Activated naive CD4-positive, alpha-beta T cell treated with anti-CD3 and anti-CD28 coated beads for 36 hours (primary cell): ENCODE measurements around the gene EFR3B. TPM values are rescaled to one million over a fixed set of nuclear protein-coding genes. Genes with fewer than 3 reads are reported as not detected.

Source experiments
- CTCF ChIA-PET: fragments of 350-600 bp; sonication (Branson Sonifier 250); formaldehyde crosslinking; loops from one replicate; lab custom pipeline; 2021; ENCODE audit warnings: antibody characterized with exemption; lab: Charles Lee
- DNase-seq: peaks from one replicate; pipeline ENCODE4 v3.0.0-alpha.2; 2020
- H3K27ac Mint-ChIP-seq: one replicate; pipeline ENCODE4 v1.8.0; 2021; ENCODE audit warnings: mild to moderate bottlenecking, mixed read lengths
- H3K27me3 Mint-ChIP-seq: one replicate; pipeline ENCODE4 v1.8.0; 2021; ENCODE audit warnings: low read depth, mixed read lengths
- H3K36me3 Mint-ChIP-seq: one replicate; pipeline ENCODE4 v1.8.0; 2021; ENCODE audit warnings: low read depth, mixed read lengths
- H3K4me1 Mint-ChIP-seq: one replicate; pipeline ENCODE4 v1.8.0; 2021; ENCODE audit warnings: low read depth, mixed read lengths
- H3K4me3 Mint-ChIP-seq: one replicate; pipeline ENCODE4 v1.8.0; 2021; ENCODE audit warnings: mild to moderate bottlenecking, moderate library complexity, mixed read lengths
- H3K9me3 Mint-ChIP-seq: one replicate; pipeline ENCODE4 v1.8.0; 2021; ENCODE audit warnings: mixed read lengths
- intact Hi-C: fragments of 100-400 bp; cut with micrococcal nuclease; formaldehyde crosslinking; loops from one replicate; pipeline ENCODE4 v1.15.1; 2023
- total RNA-seq, 2 experiments: library from RNA; stranded (reverse); gene quantifications; one replicate each; pipeline ENCODE4 v1.2.3, GENCODE V29; 2021

The EFR3B gene
- total RNA-seq, 2 experiments from 2014 or later = 0.41 to 0.42 TPM

- Mint-ChIP-seq H3K36me3 (peaks cover 1% of the 10 kb centered on the region), H3K9me3 (peaks cover 2% of the 10 kb centered on the region)
Observed at GRCh38 chr2:25164561-25164960, 122.7 kb downstream of the EFR3B start.

GRCh38 chr2:25165992-25166875 lies 124.4 kb downstream of the EFR3B start:
- CTCF ChIA-PET = interaction anchor here (0.6 to 5.6 kb wide), 7 partner anchors 29 to 401 kb away, joined by 3 to 79 read pairs (median 4); no protein-coding TSS in a partner anchor
- peak; percentile 73 for DNase-seq
- Mint-ChIP-seq H3K4me3 (no peak overlapping the region), H3K27ac (no peak overlapping the region), H3K4me1 (peaks cover 21% of the 10 kb centered on the region), H3K9me3 (peaks cover 2% of the 10 kb centered on the region), H3K36me3 (no peaks in the 10 kb centered on the region), H3K27me3 (peaks cover 30% of the 10 kb centered on the region)
- intact Hi-C loops = loop anchor here (1.0 to 5.0 kb wide), 5 partner anchors 30 to 392 kb away; no protein-coding TSS in a partner anchor

More at GRCh38 chr2:25164561-25164960, 122.7 kb downstream of the EFR3B start:
- peaks cover 25% of the 10 kb centered on the region for H3K27me3 Mint-ChIP-seq
- peaks cover 31% of the 10 kb centered on the region for H3K4me1 Mint-ChIP-seq
- H3K27ac Mint-ChIP-seq = no peak overlapping the region
- CTCF ChIA-PET = interaction anchor here (1.4 to 5.6 kb wide), 3 partner anchors 12 to 189 kb away, joined by 4 to 79 read pairs (median 8); no protein-coding TSS in a partner anchor
- intact Hi-C loops = no loop called here
- no peak overlapping the region for H3K4me3 Mint-ChIP-seq
- DNase-seq = no peak

GRCh38 chr2:25168256-25169072 lies 126.6 kb downstream of the EFR3B start, which contains the start of gene POMC:
Gene POMC, minus strand, starts transcription at chr2:25168580. Its CDS starts 3,808 bp downstream, at chr2:25164772.
- H3K4me1 Mint-ChIP-seq = peaks cover 19% of the 10 kb centered on the region
- H3K27ac Mint-ChIP-seq = no peak within 1 kb of the TSS
- peaks cover 30% of the 10 kb centered on the region for H3K27me3 Mint-ChIP-seq
- peak within 1 kb of the TSS; percentile 59 for H3K4me3 Mint-ChIP-seq
- no peaks in the 10 kb centered on the region for H3K9me3 Mint-ChIP-seq
- CTCF ChIA-PET = interaction anchor here (1.3 kb wide), 1 partner anchor 28 kb away, joined by 3 read pairs; no protein-coding TSS in a partner anchor
- peak; percentile 31 for DNase-seq
- no peaks in the 10 kb centered on the region for H3K36me3 Mint-ChIP-seq
- intact Hi-C loops = loop anchor here (5.0 kb wide), 1 partner anchor 209 kb away; no protein-coding TSS in a partner anchor

- no peak for DNase-seq
- intact Hi-C loops = loop anchor here (5.0 kb wide), 1 partner anchor 208 kb away; no protein-coding TSS in a partner anchor
- H3K27ac Mint-ChIP-seq = no peak overlapping the region
- H3K4me3 Mint-ChIP-seq = peak overlapping the region; percentile 59
- CTCF ChIA-PET = interaction anchor here (1.3 kb wide), 1 partner anchor 27 kb away, joined by 3 read pairs; no protein-coding TSS in a partner anchor
- H3K36me3 Mint-ChIP-seq = no peaks in the 10 kb centered on the region
- peaks cover 19% of the 10 kb centered on the region for H3K4me1 Mint-ChIP-seq
- peaks cover 30% of the 10 kb centered on the region for H3K27me3 Mint-ChIP-seq
- no peaks in the 10 kb centered on the region for H3K9me3 Mint-ChIP-seq
Observed at GRCh38 chr2:25169073-25169470, 127.2 kb downstream of the EFR3B start.

DNA sequence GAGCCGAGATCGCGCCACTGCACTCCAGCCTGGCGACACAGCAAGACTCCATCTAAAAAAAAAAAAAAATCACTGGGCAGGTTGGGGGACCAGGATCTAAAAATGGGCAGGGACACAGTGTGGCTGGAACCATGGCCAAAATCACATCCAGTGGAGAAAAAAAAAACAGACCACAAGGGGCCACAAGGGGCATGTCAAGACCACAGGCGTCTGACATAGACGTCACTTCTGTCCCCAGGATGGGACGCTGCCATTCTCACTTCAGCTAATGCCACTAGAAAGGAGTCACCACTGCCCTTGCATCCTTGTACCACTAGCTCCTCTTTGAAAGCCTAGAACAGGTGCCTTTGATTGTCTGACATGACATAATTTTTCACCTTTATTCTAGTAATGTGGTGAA lies 129.0 kb downstream of the EFR3B start:
- no peak for DNase-seq
- Mint-ChIP-seq H3K4me1 (peaks cover 18% of the 10 kb centered on the region), H3K4me3 (no peak overlapping the region), H3K36me3 (no peaks in the 10 kb centered on the region), H3K27me3 (peaks cover 30% of the 10 kb centered on the region), H3K27ac (no peak overlapping the region), H3K9me3 (no peaks in the 10 kb centered on the region)
- CTCF ChIA-PET = interaction anchor here (1.1 kb wide), 1 partner anchor 26 kb away, joined by 3 read pairs; no protein-coding TSS in a partner anchor
- intact Hi-C loops = no loop called here

DNA sequence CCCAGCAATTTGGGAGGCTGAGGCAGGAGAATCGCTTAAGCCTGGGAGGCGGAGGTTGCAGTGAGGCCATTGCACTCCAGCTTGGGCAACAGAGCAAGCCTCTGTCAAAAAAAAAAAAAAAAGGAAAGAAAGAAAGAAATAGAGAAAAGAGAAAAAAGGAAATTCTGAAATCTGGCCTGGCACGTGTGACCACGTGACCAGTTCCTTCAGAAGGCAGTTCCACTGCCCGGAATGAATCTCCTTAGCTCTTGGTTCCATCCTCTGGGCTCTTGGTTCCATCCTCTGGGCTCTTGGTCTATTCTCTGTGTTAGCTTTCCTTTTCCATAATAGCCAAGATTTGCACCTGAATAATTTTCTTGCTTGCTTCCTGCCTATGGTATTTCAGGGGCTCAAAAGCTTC lies 131.8 kb downstream of the EFR3B start:
- Mint-ChIP-seq H3K27ac (no peak overlapping the region), H3K4me3 (no peak overlapping the region), H3K4me1 (peaks cover 3% of the 10 kb centered on the region), H3K9me3 (no peaks in the 10 kb centered on the region), H3K27me3 (peaks cover 15% of the 10 kb centered on the region), H3K36me3 (no peaks in the 10 kb centered on the region)
- intact Hi-C loops = no loop called here
- DNase-seq = no peak
- CTCF ChIA-PET = interaction anchor here (0.6 to 0.9 kb wide), 3 partner anchors 48 to 203 kb away, joined by 3 read pairs; no protein-coding TSS in a partner anchor

GRCh38 chr2:25174192-25174861 lies 132.5 kb downstream of the EFR3B start:
- H3K9me3 Mint-ChIP-seq = no peaks in the 10 kb centered on the region
- intact Hi-C loops = no loop called here

GRCh38 chr2:25176138-25176537 lies 134.3 kb downstream of the EFR3B start:
- intact Hi-C loops = no loop called here
- H3K27ac Mint-ChIP-seq = no peak overlapping the region
- DNase-seq = no peak
- H3K9me3 Mint-ChIP-seq = no peaks in the 10 kb centered on the region
- no peaks in the 10 kb centered on the region for H3K4me1 Mint-ChIP-seq
- H3K36me3 Mint-ChIP-seq = no peaks in the 10 kb centered on the region
- H3K4me3 Mint-ChIP-seq = no peak overlapping the region
- peaks cover 2% of the 10 kb centered on the region for H3K27me3 Mint-ChIP-seq
- CTCF ChIA-PET = interaction anchor here (0.7 to 1.6 kb wide), 2 partner anchors 20 to 349 kb away, joined by 4 to 7 read pairs; no protein-coding TSS in a partner anchor

More at GRCh38 chr2:25174192-25174861, 132.5 kb downstream of the EFR3B start:
- H3K4me1 Mint-ChIP-seq = no peaks in the 10 kb centered on the region
- CTCF ChIA-PET = interaction anchor here (0.6 to 1.6 kb wide), 4 partner anchors 21 to 202 kb away, joined by 3 to 7 read pairs (median 3); no protein-coding TSS in a partner anchor
- no peaks in the 10 kb centered on the region for H3K36me3 Mint-ChIP-seq
- no peak overlapping the region for H3K4me3 Mint-ChIP-seq
- H3K27ac Mint-ChIP-seq = no peak overlapping the region
- no peak for DNase-seq
- H3K27me3 Mint-ChIP-seq = peaks cover 9% of the 10 kb centered on the region

DNA sequence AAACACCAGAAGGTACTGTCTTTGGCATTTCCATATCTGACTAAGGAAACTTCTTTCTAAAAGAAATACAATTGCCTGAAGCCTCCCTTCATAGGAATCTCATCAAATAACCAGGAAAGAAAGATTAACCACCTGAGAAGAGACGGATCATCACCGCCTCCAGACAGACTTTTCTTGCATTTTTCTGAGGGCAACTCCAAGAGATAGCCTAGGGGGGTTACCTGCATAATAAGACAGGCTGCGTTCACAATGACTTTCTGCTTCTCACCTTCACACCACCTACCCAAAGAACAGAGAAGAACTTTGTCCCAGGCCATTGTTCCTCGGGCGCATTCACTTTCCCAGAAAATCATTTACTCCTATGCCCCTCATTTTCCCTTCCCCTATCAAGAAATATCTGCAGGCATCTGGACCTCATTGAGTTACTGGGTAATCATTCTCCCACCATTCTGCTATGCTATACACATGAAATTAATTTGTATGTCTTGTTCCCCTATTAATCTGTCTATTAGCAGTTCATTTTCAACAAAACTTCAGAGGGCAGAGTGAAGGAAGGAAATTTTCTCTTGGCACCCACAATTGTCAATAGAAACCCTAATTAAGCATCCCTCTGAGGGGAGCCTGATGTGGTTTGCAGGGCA lies 134.8 kb downstream of the EFR3B start:
- no peaks in the 10 kb centered on the region for H3K36me3 Mint-ChIP-seq
- peaks cover 2% of the 10 kb centered on the region for H3K27me3 Mint-ChIP-seq
- H3K4me3 Mint-ChIP-seq = no peak overlapping the region
- CTCF ChIA-PET = no interaction called here
- no peaks in the 10 kb centered on the region for H3K9me3 Mint-ChIP-seq
- no peak overlapping the region for H3K27ac Mint-ChIP-seq
- no peaks in the 10 kb centered on the region for H3K4me1 Mint-ChIP-seq
- intact Hi-C loops = no loop called here
- DNase-seq = no peak

DNA sequence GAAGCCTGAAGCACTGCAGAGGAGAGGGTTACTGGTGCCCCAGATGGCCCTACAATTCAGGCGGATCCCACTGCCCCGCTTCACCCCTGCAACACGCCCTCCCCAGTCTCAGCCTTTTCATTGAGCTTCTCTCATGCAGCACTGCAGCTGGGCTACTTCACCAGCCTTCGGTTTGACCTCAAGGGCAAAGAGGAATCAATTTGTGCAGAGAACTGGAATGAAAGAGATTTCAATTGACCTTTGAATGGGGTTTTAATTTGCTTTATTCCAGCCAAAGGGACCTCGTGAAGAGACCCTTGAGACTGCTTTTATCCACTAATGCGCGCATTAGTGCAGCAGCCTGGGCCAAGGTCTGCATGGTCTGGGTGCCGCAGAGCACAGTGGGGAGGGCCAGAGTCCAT lies 135.3 kb downstream of the EFR3B start:
- H3K36me3 Mint-ChIP-seq = no peaks in the 10 kb centered on the region
- intact Hi-C loops = no loop called here
- CTCF ChIA-PET = no interaction called here
- no peaks in the 10 kb centered on the region for H3K4me1 Mint-ChIP-seq
- H3K9me3 Mint-ChIP-seq = no peaks in the 10 kb centered on the region
- DNase-seq = no peak
- no peak overlapping the region for H3K4me3 Mint-ChIP-seq
- H3K27ac Mint-ChIP-seq = no peak overlapping the region
- peaks cover 2% of the 10 kb centered on the region for H3K27me3 Mint-ChIP-seq

GRCh38 chr2:25178976-25179375 lies 137.1 kb downstream of the EFR3B start:
- Mint-ChIP-seq H3K27me3 (peaks cover 2% of the 10 kb centered on the region), H3K4me1 (no peaks in the 10 kb centered on the region), H3K9me3 (no peaks in the 10 kb centered on the region), H3K36me3 (no peaks in the 10 kb centered on the region), H3K27ac (no peak overlapping the region), H3K4me3 (no peak overlapping the region)
- intact Hi-C loops = no loop called here
- CTCF ChIA-PET = no interaction called here
- no peak for DNase-seq
